Measurements from ENCODE around the gene SPATS1.
A peak's percentile ranks its signal among the peaks of the same experiment; 100 is the strongest.
"Not testable (repeated sequence)": the region's sequence is repeated elsewhere in the genome, so short reads cannot be mapped to it uniquely, and the experiment has no call there.

Gene SPATS1

GRCh38 chr6:44315951-44316350 lies 26.5 kb upstream of the SPATS1 start:
- H3K27me3 ChIP-seq: no peaks in the 10 kb centered on the region
- TF ChIP-seq Cebpa-rat (IDR thresholded peaks at IDR 0.05): no peak

GRCh38 chr6:44316481-44316880 lies 26.0 kb upstream of the SPATS1 start:
- Histone ChIP-seq H3K9me3 (replicated peaks in 1 of 11) (no peaks in the 10 kb centered on the region), H3K36me3 (peaks cover 0 to 9% (median 6%) of the 10 kb centered on the region in 11 experiments; a peak in 18 of 22 replicates), H4K20me1 (peaks cover 0 to 7% (median 0%) of the 10 kb centered on the region in 11 experiments; a peak in 4 of 22 replicates), H3K4me1 (peaks cover 9 to 27% (median 11%) of the 10 kb centered on the region in 10 experiments), H3K9ac (no peak overlapping the region), H3K4me3 (no peak overlapping the region), H3K27ac (no peak overlapping the region), H3K4me2 (no peak overlapping the region), H3K27me3 (no peaks in the 10 kb centered on the region)
- no peak for TF ChIP-seq Cebpa-rat (IDR thresholded peaks at IDR 0.05)

More at GRCh38 chr6:44315951-44316350, 26.5 kb upstream of the SPATS1 start:
- no peak overlapping the region for H3K27ac ChIP-seq
- peaks cover 0 to 9% (median 0%) of the 10 kb centered on the region in 11 experiments; a peak in 4 of 22 replicates for H4K20me1 ChIP-seq
- H3K9ac ChIP-seq: no peak overlapping the region
- peak overlapping the region in 2 of 11 experiments; percentile 48 to 49; a peak in 4 of 22 replicates for H3K4me2 ChIP-seq
- no peak overlapping the region for H3K4me3 ChIP-seq
- H3K9me3 ChIP-seq (replicated peaks in 1 of 11): no peaks in the 10 kb centered on the region
- peaks cover 5 to 14% (median 11%) of the 10 kb centered on the region in 11 experiments; a peak in 21 of 22 replicates for H3K36me3 ChIP-seq
- peaks cover 9 to 28% (median 12%) of the 10 kb centered on the region in 10 experiments for H3K4me1 ChIP-seq

GRCh38 chr6:44317136-44317631 lies 25.3 kb upstream of the SPATS1 start:
- H3K4me3 ChIP-seq; H3K9ac ChIP-seq; H3K27ac ChIP-seq; H4K20me1 ChIP-seq; H3K36me3 ChIP-seq; H3K4me2 ChIP-seq; H3K27me3 ChIP-seq; H3K9me3 ChIP-seq (replicated peaks in 1 of 11): not testable (repeated sequence)
- H3K4me1 ChIP-seq: peaks cover 4 to 21% (median 4%) of the 10 kb centered on the region in 10 experiments

- Histone ChIP-seq H4K20me1 (no peaks in the 10 kb centered on the region), H3K4me1 (peaks cover 0 to 4% (median 0%) of the 10 kb centered on the region in 10 experiments; a peak in 2 of 20 replicates), H3K27ac (no peak overlapping the region), H3K9ac (no peak overlapping the region), H3K9me3 (replicated peaks in 1 of 11) (no peaks in the 10 kb centered on the region), H3K36me3 (no peaks in the 10 kb centered on the region), H3K4me3 (no peak overlapping the region), H3K27me3 (no peaks in the 10 kb centered on the region), H3K4me2 (no peak overlapping the region)
- TF ChIP-seq Cebpa-rat (IDR thresholded peaks at IDR 0.05): no peak
These were observed 21.2 kb upstream of the SPATS1 start for GRCh38 chr6:44321210-44321609.

- Histone ChIP-seq H3K4me3 (no peak overlapping the region), H3K36me3 (no peaks in the 10 kb centered on the region), H3K9me3 (replicated peaks in 1 of 11) (no peaks in the 10 kb centered on the region), H3K9ac (no peak overlapping the region), H4K20me1 (no peaks in the 10 kb centered on the region), H3K4me2 (no peak overlapping the region), H3K27ac (no peak overlapping the region), H3K27me3 (no peaks in the 10 kb centered on the region), H3K4me1 (no peaks in the 10 kb centered on the region)
- no peak for TF ChIP-seq Cebpa-rat (IDR thresholded peaks at IDR 0.05)
These were observed 15.4 kb upstream of the SPATS1 start for GRCh38 chr6:44327096-44327495.

GRCh38 chr6:44327760-44328159 lies 14.7 kb upstream of the SPATS1 start:
- Histone ChIP-seq H3K4me1 (peaks cover 0 to 5% (median 0%) of the 10 kb centered on the region in 10 experiments; a peak in 6 of 20 replicates), H3K27ac (no peak overlapping the region), H3K27me3 (no peaks in the 10 kb centered on the region), H3K36me3 (no peaks in the 10 kb centered on the region), H3K4me3 (no peak overlapping the region), H3K9me3 (replicated peaks in 1 of 11) (no peaks in the 10 kb centered on the region), H3K4me2 (no peak overlapping the region), H3K9ac (no peak overlapping the region), H4K20me1 (no peaks in the 10 kb centered on the region)
- TF ChIP-seq Cebpa-rat (IDR thresholded peaks at IDR 0.05): no peak

GRCh38 chr6:44328203-44328602 lies 14.2 kb upstream of the SPATS1 start:
- not testable (repeated sequence) for H3K27me3 ChIP-seq; H3K27ac ChIP-seq; H3K4me2 ChIP-seq; H3K9me3 ChIP-seq (replicated peaks in 1 of 11); H3K9ac ChIP-seq; H4K20me1 ChIP-seq; H3K4me3 ChIP-seq; H3K4me1 ChIP-seq; H3K36me3 ChIP-seq

GRCh38 chr6:44329858-44330257 lies 12.6 kb upstream of the SPATS1 start:
- Histone ChIP-seq H3K27ac (no peak overlapping the region), H3K9me3 (replicated peaks in 1 of 11) (no peaks in the 10 kb centered on the region), H3K27me3 (no peaks in the 10 kb centered on the region), H3K9ac (no peak overlapping the region), H4K20me1 (no peaks in the 10 kb centered on the region), H3K4me2 (no peak overlapping the region), H3K36me3 (no peaks in the 10 kb centered on the region), H3K4me1 (peaks cover 0 to 19% (median 3%) of the 10 kb centered on the region in 10 experiments; a peak in 9 of 20 replicates), H3K4me3 (no peak overlapping the region)
- no peak for TF ChIP-seq Cebpa-rat (IDR thresholded peaks at IDR 0.05)

- Histone ChIP-seq H3K4me3 (no peak overlapping the region), H3K9me3 (replicated peaks in 1 of 11) (no peaks in the 10 kb centered on the region), H3K9ac (no peak overlapping the region), H4K20me1 (no peaks in the 10 kb centered on the region), H3K36me3 (no peaks in the 10 kb centered on the region), H3K27me3 (no peaks in the 10 kb centered on the region), H3K27ac (no peak overlapping the region), H3K4me2 (peak overlapping the region in 2 of 11 experiments; percentile 33 to 62; a peak in 4 of 22 replicates), H3K4me1 (peaks cover 0 to 19% (median 3%) of the 10 kb centered on the region in 10 experiments; a peak in 9 of 20 replicates)
- no peak for TF ChIP-seq Cebpa-rat (IDR thresholded peaks at IDR 0.05)
These were observed 9.9 kb upstream of the SPATS1 start for GRCh38 chr6:44332585-44332984.

GRCh38 chr6:44333273-44333919 lies 9.1 kb upstream of the SPATS1 start:
- no peak overlapping the region for H3K9ac ChIP-seq
- H3K27me3 ChIP-seq: no peaks in the 10 kb centered on the region
- H3K36me3 ChIP-seq: no peaks in the 10 kb centered on the region
- H3K4me1 ChIP-seq: peaks cover 0 to 19% (median 3%) of the 10 kb centered on the region in 10 experiments; a peak in 9 of 20 replicates
- no peak overlapping the region for H3K27ac ChIP-seq
- H4K20me1 ChIP-seq: no peaks in the 10 kb centered on the region
- peak overlapping the region in 6 of 11 experiments; percentile 12 to 62 (median 30); a peak in 8 of 22 replicates for H3K4me2 ChIP-seq
- no peaks in the 10 kb centered on the region for H3K9me3 ChIP-seq (replicated peaks in 1 of 11)
- no peak overlapping the region for H3K4me3 ChIP-seq
- no peak for TF ChIP-seq Cebpa-rat (IDR thresholded peaks at IDR 0.05)

All from BLaER1 treated with 17β-estradiol and CSF1 and Interleukin-3, amounts not matched to agents 10 nM and 100 nM (cell line).